ENCODE data around the gene LRRC74B.

GRCh38 chr22:21042978-21043859 is 2.5 kb upstream of the LRRC74B start:
- TF ChIP-seq CTCF (IDR thresholded peaks at IDR 0.05) (no peak), ZFX (IDR thresholded peaks at IDR 0.05; ENCODE audit: borderline replicate concordance) (no peak)

Data from 22Rv1 (cell line).